T-helper 2 cell (primary cell): Measurements from ENCODE around the gene S100B.
"Not testable (repeated sequence)": the region's sequence is repeated elsewhere in the genome, so short reads cannot be mapped to it uniquely, and the experiment has no call there.

Experiments used
- DNase-seq, 5 experiments: peaks; one replicate each; pipeline versions ENCODE4 v3.0.0 to v3.0.0-alpha.2; 2012 to 2022

S100B gene

GRCh38 chr21:46600305-46600704 lies 4.6 kb downstream of the S100B start:
- DNase-seq: no peak

- no peak for DNase-seq
These were observed 6.0 kb downstream of the S100B start for GRCh38 chr21:46598581-46599572.

DNA sequence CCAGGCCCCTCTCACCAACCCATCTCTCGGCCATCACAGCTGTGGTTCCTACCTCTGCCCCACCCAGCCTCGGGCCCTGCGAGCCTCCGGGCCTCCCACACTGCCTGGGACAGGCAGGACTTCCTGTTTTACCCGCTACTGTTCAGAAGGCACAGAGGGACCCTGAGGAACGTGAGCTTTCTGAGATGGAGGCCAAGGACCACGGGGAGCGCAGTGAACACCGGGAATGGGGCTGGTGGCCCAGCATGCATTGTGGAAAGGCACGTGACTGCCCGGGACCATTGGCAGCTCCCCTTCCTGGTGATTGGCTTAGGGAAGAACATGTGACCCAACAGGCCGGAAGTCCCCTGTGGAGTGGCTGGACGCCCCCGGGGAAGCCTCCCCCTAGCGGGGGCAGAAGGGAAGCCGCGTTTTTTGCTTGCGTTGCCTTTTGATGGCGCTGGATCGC lies 7.0 kb downstream of the S100B start:
- DNase-seq: no peak

- no peak for DNase-seq
These were observed 7.9 kb downstream of the S100B start for GRCh38 chr21:46597031-46597430.

GRCh38 chr21:46596201-46596600 lies 8.7 kb downstream of the S100B start:
- no peak for DNase-seq

- no peak for DNase-seq
These were observed 10.6 kb downstream of the S100B start for GRCh38 chr21:46594276-46594675.

GRCh38 chr21:46585191-46585953 lies 19.5 kb downstream of the S100B start:
- no peak for DNase-seq

DNA sequence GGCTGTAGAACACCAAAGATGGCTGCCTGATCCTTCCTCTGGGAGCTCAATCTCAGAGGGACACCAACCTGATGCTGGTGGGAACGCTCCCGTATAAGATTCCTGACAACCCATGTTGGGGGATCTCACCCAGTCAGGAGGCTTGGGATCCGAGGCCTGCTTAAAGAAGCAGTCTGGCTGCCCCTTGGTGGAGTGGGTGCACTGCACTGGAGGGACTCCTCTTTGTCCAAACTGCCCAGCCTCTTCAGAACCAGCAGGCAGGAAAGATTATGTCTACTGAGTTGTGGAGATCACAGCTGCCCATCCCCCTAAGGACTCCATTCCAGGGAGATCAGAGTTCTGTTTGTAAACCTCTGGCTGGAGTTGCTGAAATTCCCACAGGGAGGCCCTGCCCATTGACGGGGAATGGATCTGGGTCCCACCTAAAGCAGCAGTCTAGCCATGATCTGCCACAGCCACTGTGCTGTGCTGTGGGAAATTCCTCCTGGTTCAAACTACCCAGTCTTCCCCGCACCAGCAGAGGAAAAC lies 23.0 kb downstream of the S100B start:
- no peak for DNase-seq

DNA sequence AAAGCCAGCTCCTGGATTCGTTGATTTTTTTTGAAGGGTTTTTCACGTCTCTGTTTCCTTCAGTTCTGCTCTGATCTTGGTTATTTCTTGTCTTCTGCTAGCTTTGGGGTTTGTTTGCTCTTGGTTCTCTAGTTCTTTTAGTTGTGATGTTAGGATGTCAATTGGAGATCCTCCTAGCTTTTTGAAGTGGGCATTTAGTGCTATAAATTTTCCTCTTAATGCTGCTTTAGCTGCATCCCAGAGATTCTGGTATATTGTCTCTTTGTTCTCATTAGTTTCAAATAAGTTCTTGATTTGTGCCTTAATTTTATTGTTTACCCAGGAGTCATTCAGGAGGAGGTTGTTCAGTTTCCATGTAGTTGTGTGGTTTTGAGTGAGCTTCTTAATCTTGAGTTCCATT lies 25.5 kb downstream of the S100B start:
- DNase-seq: not testable (repeated sequence)

DNA sequence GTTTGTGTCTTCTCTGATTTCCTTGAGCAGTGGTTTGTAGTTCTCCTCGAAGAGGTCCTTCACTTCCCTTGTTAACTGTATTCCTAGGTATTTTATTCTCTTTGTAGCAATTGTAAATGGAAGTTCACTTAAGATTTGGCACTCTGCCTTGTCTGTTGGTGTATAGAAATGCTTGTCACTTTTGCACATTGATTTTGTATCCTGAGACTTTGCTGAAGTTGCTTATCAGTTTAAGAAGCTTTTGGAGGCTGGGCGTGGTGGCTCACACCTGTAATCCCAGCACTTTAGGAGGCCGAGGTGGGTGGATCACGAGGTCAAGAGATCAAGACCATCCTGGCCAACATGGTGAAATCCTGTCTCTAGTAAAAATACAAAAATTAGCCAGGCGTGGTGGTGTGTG lies 27.1 kb downstream of the S100B start:
- DNase-seq: not testable (repeated sequence)

- DNase-seq: no peak
These were observed 32.0 kb downstream of the S100B start for GRCh38 chr21:46572850-46573249.

DNA sequence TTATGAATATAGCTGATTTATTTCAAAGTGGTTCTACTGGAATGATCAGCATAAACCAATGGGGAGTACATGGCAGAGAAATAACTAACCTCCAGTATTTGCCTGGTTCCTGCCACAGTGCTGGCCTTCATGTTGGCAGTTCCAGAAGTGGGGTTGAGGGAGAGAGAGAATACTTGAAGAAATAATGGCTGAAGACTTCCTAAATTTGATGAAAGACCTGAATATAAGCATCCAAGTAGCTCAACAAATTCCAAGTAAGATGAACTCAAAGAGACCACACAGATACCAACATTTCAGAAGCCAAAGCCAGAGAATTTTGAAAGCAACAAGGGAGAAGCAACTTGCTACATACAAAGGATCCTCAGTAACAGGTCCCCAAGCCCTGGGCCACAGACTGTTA lies 34.3 kb downstream of the S100B start:
- no peak for DNase-seq

DNA sequence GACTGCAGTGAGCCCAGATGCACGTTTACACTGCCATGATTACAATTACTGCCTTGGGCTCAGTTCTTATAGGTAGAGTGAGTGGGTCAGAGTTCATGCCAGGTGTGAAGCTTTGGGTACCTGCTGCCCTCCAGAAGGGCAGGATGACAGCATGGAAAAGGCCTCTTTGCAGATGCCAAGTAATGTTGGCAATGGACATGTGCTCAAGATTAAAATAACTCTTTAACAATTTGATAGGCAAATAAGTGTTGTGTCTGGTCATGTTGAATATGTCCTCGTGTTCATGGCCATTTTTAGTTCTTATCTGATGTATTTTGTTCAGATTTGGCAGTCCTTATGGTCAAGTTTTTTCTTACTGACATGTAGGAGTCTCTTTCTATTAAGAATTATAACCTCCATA lies 34.8 kb downstream of the S100B start:
- DNase-seq: no peak

GRCh38 chr21:46569081-46569480 lies 35.8 kb downstream of the S100B start:
- no peak for DNase-seq

DNA sequence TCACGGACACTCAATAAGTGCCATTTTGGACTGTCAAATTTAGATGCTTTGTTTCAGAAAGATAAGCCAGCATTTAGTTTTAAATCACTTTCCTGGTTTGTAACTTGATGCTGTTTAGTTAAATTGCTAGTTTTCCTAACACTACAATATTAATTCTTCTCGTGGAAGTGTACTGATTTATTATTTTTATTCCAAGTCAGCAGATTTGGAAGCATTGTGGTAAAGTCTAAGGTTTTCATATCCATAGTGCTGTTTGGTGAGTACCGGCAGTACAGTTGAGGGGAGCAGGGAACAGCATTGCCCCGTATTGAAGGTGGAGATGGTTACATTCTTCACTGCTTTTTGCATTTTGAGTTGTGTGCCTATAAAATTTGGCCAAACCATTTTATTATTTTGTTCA lies 36.3 kb downstream of the S100B start:
- DNase-seq: no peak

GRCh38 chr21:46567348-46567747 lies 37.5 kb downstream of the S100B start:
- DNase-seq: no peak

DNA sequence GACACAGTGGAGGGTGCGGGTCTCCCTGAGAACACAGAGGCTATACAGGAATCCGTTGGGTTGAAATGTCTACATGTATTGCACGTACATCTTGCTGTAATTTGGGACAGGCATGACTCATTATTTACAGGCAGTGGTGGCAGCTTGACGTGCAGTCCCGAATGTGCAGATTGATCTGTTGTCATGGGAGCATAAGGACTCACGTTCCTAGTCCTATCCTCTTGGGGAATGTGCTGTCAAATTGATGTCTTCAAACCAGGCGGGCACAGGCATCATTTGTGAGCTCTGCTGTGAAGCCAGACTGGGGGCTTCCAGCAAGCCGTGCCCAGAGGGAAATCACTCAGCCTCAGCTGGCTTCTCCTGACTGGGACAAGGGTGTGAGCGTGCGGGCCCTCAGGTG lies 40.5 kb downstream of the S100B start:
- no peak for DNase-seq

- DNase-seq: no peak
These were observed 41.8 kb downstream of the S100B start for GRCh38 chr21:46562964-46563607.

- no peak for DNase-seq
These were observed 42.4 kb downstream of the S100B start for GRCh38 chr21:46562472-46562871.

DNA sequence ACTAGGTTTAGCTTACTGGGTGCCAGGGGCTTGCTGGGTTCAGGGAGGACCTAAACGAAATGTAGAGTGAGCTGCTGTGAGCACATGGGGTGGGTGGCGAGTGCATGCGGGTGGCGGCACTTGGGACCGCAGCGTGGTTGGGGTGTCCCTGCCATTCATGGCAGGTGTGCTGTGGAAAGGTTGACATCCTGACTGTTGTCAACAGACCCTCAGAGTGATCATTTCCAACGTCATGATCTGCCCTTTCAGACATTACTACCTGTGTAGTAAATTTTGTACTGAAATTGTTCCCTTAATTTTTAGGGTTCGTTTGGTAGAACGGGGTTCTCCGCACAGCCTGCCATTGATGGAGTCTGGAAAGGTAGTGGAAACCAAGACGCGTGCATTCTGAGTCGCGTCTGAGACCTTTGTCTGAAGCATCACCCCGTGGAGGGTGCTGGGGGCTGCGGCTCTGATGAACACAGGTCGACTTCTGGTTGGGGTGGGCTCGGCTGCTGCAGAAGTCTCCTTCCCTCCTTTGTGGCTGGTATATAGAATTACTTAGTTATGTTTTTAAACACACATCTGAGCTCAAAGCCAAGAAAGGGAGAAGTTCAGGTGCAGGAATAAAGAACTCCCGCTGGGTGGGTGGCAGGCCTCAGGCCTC lies 43.3 kb downstream of the S100B start:
- DNase-seq: no peak

DNA sequence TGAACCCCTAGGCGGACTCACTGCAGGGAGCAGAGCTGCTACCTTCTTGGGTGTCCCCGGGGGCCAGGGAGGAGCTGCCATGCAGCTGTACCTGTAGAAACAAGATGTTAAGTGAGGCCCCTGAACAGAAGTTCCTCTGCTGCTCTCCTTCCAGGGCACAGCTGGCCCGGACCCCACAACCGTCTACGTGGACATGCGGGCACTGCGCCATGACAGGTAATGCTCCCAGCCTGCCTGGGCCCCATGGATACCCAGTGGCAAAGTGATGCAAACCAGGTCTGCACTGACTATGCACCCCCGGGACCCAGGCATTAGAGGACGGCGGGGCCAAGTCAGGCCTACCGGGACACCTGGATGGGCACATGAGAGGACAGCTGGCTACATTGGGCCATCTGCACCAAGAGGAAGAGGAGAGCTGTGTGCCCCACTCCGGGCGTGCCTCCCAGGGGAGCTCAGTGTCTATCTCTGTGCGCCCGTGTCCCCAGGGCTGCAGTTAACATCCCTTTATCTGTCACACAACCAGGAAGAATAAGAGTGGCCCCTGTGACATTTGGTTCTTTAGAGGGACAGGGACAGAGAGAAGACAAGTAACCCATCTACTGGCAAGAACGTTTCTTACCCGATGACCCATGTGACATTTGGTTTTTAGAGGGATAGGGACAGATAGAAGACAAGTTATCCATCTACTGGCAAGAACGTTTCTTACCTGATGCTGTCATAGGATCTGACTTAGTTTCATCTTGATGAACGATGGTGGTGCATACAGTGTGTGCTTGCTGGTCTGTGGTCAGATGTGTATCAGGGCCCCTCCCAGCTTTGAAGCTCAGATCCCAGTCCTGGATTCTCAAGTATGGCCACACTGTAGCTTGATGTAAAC lies 44.1 kb downstream of the S100B start:
- DNase-seq: peak in 1 of 5 experiments; percentile 63
